Measurements from ENCODE around the gene SPATA22.

Gene SPATA22

DNA sequence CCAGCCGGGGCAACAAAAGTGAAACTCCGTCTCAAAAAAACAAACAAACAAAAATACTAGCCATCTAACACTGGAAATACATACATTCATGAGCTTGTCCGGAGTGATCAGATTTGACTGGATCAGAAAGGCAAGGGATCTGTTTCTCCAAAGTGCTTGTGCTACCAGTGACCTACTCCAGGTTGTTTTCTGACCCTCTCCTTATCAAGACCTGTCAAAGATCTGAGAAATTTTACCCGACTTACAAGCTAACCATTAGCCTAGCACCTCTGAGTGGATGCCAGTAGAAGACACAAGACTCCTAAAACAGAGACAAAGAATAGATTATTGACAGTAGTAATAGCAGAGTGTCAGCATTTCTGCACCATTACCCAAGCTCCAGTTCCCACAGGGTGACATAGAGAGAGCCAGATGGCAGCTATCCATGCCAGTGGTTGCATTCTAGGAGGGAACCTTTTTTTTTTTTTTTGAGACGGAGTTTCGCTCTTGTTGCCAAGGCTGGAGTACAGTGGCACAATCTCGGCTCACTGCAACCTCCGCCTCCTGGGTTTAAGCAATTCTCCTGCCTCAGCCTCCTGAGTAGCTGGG lies 14.0 kb upstream of the SPATA22 start:
- WGBS, 2 donors (ENCODE audit: extremely low coverage in 2 of 2, insufficient read length in 2 of 2, insufficient replicate concordance in 1 of 2) = no CpG with 5 or more reads among the region's 8 CpGs

GRCh38 chr17:3482852-3483251 lies 11.2 kb upstream of the SPATA22 start:
- no peak overlapping the region for H4K91ac ChIP-seq (ENCODE audit: low read depth, low read length, poor library complexity)

More for the DNA sequence above, 14.0 kb upstream of the SPATA22 start:
- H3K4ac ChIP-seq (ENCODE audit: low read length) = no peak overlapping the region
- H3K14ac ChIP-seq (ENCODE audit: low read length) = no peak overlapping the region
- no peak overlapping the region for H3K4me2 ChIP-seq (ENCODE audit: insufficient read depth, low read length, poor library complexity, severe bottlenecking)
- H3K9ac ChIP-seq (ENCODE audit: low read depth, low read length, poor library complexity) = no peak overlapping the region
- H3K23ac ChIP-seq (ENCODE audit: low read depth, low read length, poor library complexity) = no peak overlapping the region
- H2BK15ac ChIP-seq (ENCODE audit: low read length) = no peak overlapping the region
- DNase-seq (ENCODE audit: low spot score) = no peak
- no peaks in the 10 kb centered on the region for H3K79me1 ChIP-seq (ENCODE audit: low read depth, low read length)
- H3K4me1 ChIP-seq (ENCODE audit: control insufficient read depth in 2 of 2, insufficient read depth in 1 of 2, low read depth in 1 of 2, low read length in 2 of 2) = no peaks in the 10 kb centered on the region
- no peaks in the 10 kb centered on the region for H3K36me3 ChIP-seq (replicated peaks in 1 of 2; ENCODE audit: control insufficient read depth in 2 of 2, insufficient read depth in 2 of 2, low read length in 2 of 2)
- H4K8ac ChIP-seq (ENCODE audit: low read depth, low read length) = no peak overlapping the region
- no peak overlapping the region for H2BK5ac ChIP-seq (ENCODE audit: low read length)
- H2BK12ac ChIP-seq (ENCODE audit: low read length) = no peak overlapping the region
- H3K27me3 ChIP-seq (ENCODE audit: control insufficient read depth in 3 of 3, insufficient read depth in 3 of 3, low read depth in 1 of 3, low read length in 3 of 3) = peaks cover 0 to 16% (median 0%) of the 10 kb centered on the region in 3 experiments
- no peak overlapping the region for H3K18ac ChIP-seq (ENCODE audit: low read length)
- no peak overlapping the region for H4K91ac ChIP-seq (ENCODE audit: low read depth, low read length, poor library complexity)
- H3K9me3 ChIP-seq (replicated peaks in 1 of 2; ENCODE audit: control insufficient read depth in 2 of 2, insufficient read depth in 1 of 2, low read depth in 1 of 2, low read length in 2 of 2) = no peaks in the 10 kb centered on the region
- no peak overlapping the region for H3K27ac ChIP-seq (replicated peaks; ENCODE audit: low read length)
- no peak overlapping the region for H2BK120ac ChIP-seq (ENCODE audit: low read depth, low read length)
- H3K4me3 ChIP-seq (ENCODE audit: low read length in 2 of 2) = no peak overlapping the region
- no peak overlapping the region for H2AK5ac ChIP-seq (ENCODE audit: low read depth, low read length)
- no peak overlapping the region for H2AFZ ChIP-seq (ENCODE audit: low read length)

DNA sequence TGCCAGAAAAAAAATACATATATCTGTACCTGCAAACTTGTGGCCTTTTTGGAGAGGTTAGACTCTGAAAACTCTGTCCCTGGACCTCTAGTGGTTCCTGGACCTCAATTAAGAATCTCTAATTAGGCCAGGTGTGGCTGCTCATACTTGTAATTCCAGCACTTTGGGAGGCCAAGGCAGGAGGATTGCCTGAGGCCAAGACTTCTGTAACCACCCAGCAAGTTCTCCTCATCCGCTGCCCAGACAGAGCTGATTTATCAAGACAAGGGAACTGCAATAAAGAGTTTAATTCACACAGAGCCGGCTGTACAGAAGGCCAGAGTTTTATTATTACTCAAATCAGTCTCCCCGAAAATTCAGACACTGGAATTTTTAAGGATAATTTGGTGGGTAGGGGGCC lies 8.4 kb upstream of the SPATA22 start:
- H2BK12ac ChIP-seq (ENCODE audit: low read length) = no peak overlapping the region

More at GRCh38 chr17:3482852-3483251, 11.2 kb upstream of the SPATA22 start:
- no peak overlapping the region for H2BK12ac ChIP-seq (ENCODE audit: low read length)
- H3K4me2 ChIP-seq (ENCODE audit: insufficient read depth, low read length, poor library complexity, severe bottlenecking) = no peak overlapping the region
- no peak overlapping the region for H3K27ac ChIP-seq (replicated peaks; ENCODE audit: low read length)
- no peaks in the 10 kb centered on the region for H3K79me1 ChIP-seq (ENCODE audit: low read depth, low read length)
- H2AK5ac ChIP-seq (ENCODE audit: low read depth, low read length) = no peak overlapping the region
- H3K9ac ChIP-seq (ENCODE audit: low read depth, low read length, poor library complexity) = no peak overlapping the region
- H3K36me3 ChIP-seq (replicated peaks in 1 of 2; ENCODE audit: control insufficient read depth in 2 of 2, insufficient read depth in 2 of 2, low read length in 2 of 2) = no peaks in the 10 kb centered on the region
- H3K23ac ChIP-seq (ENCODE audit: low read depth, low read length, poor library complexity) = no peak overlapping the region
- H2BK120ac ChIP-seq (ENCODE audit: low read depth, low read length) = no peak overlapping the region
- peaks cover 0 to 19% (median 0%) of the 10 kb centered on the region in 3 experiments for H3K27me3 ChIP-seq (ENCODE audit: control insufficient read depth in 3 of 3, insufficient read depth in 3 of 3, low read depth in 1 of 3, low read length in 3 of 3)
- H3K4ac ChIP-seq (ENCODE audit: low read length) = no peak overlapping the region
- H3K4me3 ChIP-seq (ENCODE audit: low read length in 2 of 2) = no peak overlapping the region
- no peak overlapping the region for H3K18ac ChIP-seq (ENCODE audit: low read length)
- no peak overlapping the region for H4K8ac ChIP-seq (ENCODE audit: low read depth, low read length)
- DNase-seq (ENCODE audit: low spot score) = no peak
- H2BK5ac ChIP-seq (ENCODE audit: low read length) = no peak overlapping the region
- H3K9me3 ChIP-seq (replicated peaks in 1 of 2; ENCODE audit: control insufficient read depth in 2 of 2, insufficient read depth in 1 of 2, low read depth in 1 of 2, low read length in 2 of 2) = no peaks in the 10 kb centered on the region
- no peak overlapping the region for H2BK15ac ChIP-seq (ENCODE audit: low read length)
- no CpG with 5 or more reads among the region's 3 CpGs for WGBS, 2 donors (ENCODE audit: extremely low coverage in 2 of 2, insufficient read length in 2 of 2, insufficient replicate concordance in 1 of 2)
- H3K4me1 ChIP-seq (ENCODE audit: control insufficient read depth in 2 of 2, insufficient read depth in 1 of 2, low read depth in 1 of 2, low read length in 2 of 2) = no peaks in the 10 kb centered on the region
- no peak overlapping the region for H2AFZ ChIP-seq (ENCODE audit: low read length)
- H3K14ac ChIP-seq (ENCODE audit: low read length) = no peak overlapping the region

DNA sequence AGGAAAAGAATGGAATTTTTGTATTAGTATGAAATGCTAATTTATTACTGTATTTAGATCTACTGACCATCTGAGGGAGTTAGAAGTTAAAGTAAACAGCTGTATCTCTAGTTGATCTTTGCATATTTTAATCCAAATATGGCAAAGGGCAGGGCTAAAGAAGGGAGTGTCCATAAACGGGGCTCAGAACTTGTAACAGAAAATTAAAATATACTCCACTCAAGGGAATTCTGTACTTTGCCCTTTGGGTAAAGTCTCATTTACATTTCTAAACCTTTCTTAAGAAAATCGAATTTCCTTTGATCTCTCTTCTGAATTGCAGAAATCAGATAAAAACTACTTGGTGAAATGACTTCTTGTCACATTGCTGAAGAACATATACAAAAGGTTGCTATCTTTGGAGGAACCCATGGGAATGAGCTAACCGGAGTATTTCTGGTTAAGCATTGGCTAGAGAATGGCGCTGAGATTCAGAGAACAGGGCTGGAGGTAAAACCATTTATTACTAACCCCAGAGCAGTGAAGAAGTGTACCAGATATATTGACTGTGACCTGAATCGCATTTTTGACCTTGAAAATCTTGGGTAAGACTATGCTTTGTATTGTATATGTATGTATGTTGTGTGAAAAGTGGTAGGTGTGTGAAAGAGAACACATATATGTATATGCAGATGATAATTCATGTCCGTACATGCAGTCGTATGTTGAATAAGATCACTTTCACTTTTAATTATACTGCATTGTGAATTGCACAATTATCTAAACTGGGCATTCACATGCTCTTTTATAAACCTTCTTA lies 4.4 kb upstream of the SPATA22 start, which contains the start of gene ASPA:
TSS of gene ASPA (plus strand) at position 186 of the 799 bp plus-strand sequence. CDS start at position 349, 163 bp downstream.
- Histone ChIP-seq H3K27ac (replicated peaks; ENCODE audit: low read length) (no peak within 1 kb of the TSS), H2AK5ac (ENCODE audit: low read depth, low read length) (no peak within 1 kb of the TSS), H3K79me1 (ENCODE audit: low read depth, low read length) (no peaks in the 10 kb centered on the region), H3K36me3 (replicated peaks in 1 of 2; ENCODE audit: control insufficient read depth in 2 of 2, insufficient read depth in 2 of 2, low read length in 2 of 2) (no peaks in the 10 kb centered on the region), H3K4me3 (ENCODE audit: low read length in 2 of 2) (no peak within 1 kb of the TSS), H4K8ac (ENCODE audit: low read depth, low read length) (no peak within 1 kb of the TSS), H3K14ac (ENCODE audit: low read length) (no peak within 1 kb of the TSS), H3K4me1 (ENCODE audit: control insufficient read depth in 2 of 2, insufficient read depth in 1 of 2, low read depth in 1 of 2, low read length in 2 of 2) (no peaks in the 10 kb centered on the region), H3K9me3 (replicated peaks in 1 of 2; ENCODE audit: control insufficient read depth in 2 of 2, insufficient read depth in 1 of 2, low read depth in 1 of 2, low read length in 2 of 2) (peaks cover 0 to 2% of the 10 kb centered on the region in 2 donors), H2BK120ac (ENCODE audit: low read depth, low read length) (no peak within 1 kb of the TSS), H3K4ac (ENCODE audit: low read length) (no peak within 1 kb of the TSS), H2BK12ac (ENCODE audit: low read length) (no peak within 1 kb of the TSS), H2BK5ac (ENCODE audit: low read length) (no peak within 1 kb of the TSS), H3K4me2 (ENCODE audit: insufficient read depth, low read length, poor library complexity, severe bottlenecking) (no peak within 1 kb of the TSS), H4K91ac (ENCODE audit: low read depth, low read length, poor library complexity) (no peak within 1 kb of the TSS), H2BK15ac (ENCODE audit: low read length) (no peak within 1 kb of the TSS), H2AFZ (ENCODE audit: low read length) (no peak within 1 kb of the TSS), H3K23ac (ENCODE audit: low read depth, low read length, poor library complexity) (no peak within 1 kb of the TSS), H3K18ac (ENCODE audit: low read length) (no peak within 1 kb of the TSS), H3K27me3 (ENCODE audit: control insufficient read depth in 3 of 3, insufficient read depth in 3 of 3, low read depth in 1 of 3, low read length in 3 of 3) (peaks cover 0 to 10% (median 0%) of the 10 kb centered on the region in 3 experiments), H3K9ac (ENCODE audit: low read depth, low read length, poor library complexity) (no peak within 1 kb of the TSS)
- no peak for DNase-seq (ENCODE audit: low spot score)
- WGBS, 2 donors (ENCODE audit: extremely low coverage in 2 of 2, insufficient read length in 2 of 2, insufficient replicate concordance in 1 of 2) = no CpG with 5 or more reads among the region's 7 CpGs

More for the DNA sequence above, 8.4 kb upstream of the SPATA22 start:
- WGBS, 2 donors (ENCODE audit: extremely low coverage in 2 of 2, insufficient read length in 2 of 2, insufficient replicate concordance in 1 of 2) = no CpG with 5 or more reads among the region's 3 CpGs
- Histone ChIP-seq H3K36me3 (replicated peaks in 1 of 2; ENCODE audit: control insufficient read depth in 2 of 2, insufficient read depth in 2 of 2, low read length in 2 of 2) (no peaks in the 10 kb centered on the region), H4K8ac (ENCODE audit: low read depth, low read length) (no peak overlapping the region), H2BK15ac (ENCODE audit: low read length) (no peak overlapping the region), H3K9ac (ENCODE audit: low read depth, low read length, poor library complexity) (no peak overlapping the region), H3K27me3 (ENCODE audit: control insufficient read depth in 3 of 3, insufficient read depth in 3 of 3, low read depth in 1 of 3, low read length in 3 of 3) (peaks cover 0 to 15% (median 0%) of the 10 kb centered on the region in 3 experiments), H4K91ac (ENCODE audit: low read depth, low read length, poor library complexity) (no peak overlapping the region), H3K4me2 (ENCODE audit: insufficient read depth, low read length, poor library complexity, severe bottlenecking) (no peak overlapping the region), H3K23ac (ENCODE audit: low read depth, low read length, poor library complexity) (no peak overlapping the region), H3K79me1 (ENCODE audit: low read depth, low read length) (no peaks in the 10 kb centered on the region), H2BK120ac (ENCODE audit: low read depth, low read length) (no peak overlapping the region), H3K4ac (ENCODE audit: low read length) (no peak overlapping the region), H3K4me3 (ENCODE audit: low read length in 2 of 2) (no peak overlapping the region), H3K4me1 (ENCODE audit: control insufficient read depth in 2 of 2, insufficient read depth in 1 of 2, low read depth in 1 of 2, low read length in 2 of 2) (no peaks in the 10 kb centered on the region), H3K27ac (replicated peaks; ENCODE audit: low read length) (no peak overlapping the region), H2AFZ (ENCODE audit: low read length) (no peak overlapping the region), H3K14ac (ENCODE audit: low read length) (no peak overlapping the region), H2BK5ac (ENCODE audit: low read length) (no peak overlapping the region), H3K9me3 (replicated peaks in 1 of 2; ENCODE audit: control insufficient read depth in 2 of 2, insufficient read depth in 1 of 2, low read depth in 1 of 2, low read length in 2 of 2) (no peaks in the 10 kb centered on the region), H3K18ac (ENCODE audit: low read length) (no peak overlapping the region), H2AK5ac (ENCODE audit: low read depth, low read length) (no peak overlapping the region)
- DNase-seq (ENCODE audit: low spot score) = no peak

Measured in neuronal stem cell (in vitro differentiated cells).